A204.1 (cell line): ENCODE results near the gene ARID1A.

ENCODE experiments used
- FAIRE-seq: peaks from 2 replicates; lab custom pipeline; 2012; peaks lifted over from hg19 to GRCh38; lab: Jason Lieb, UNC

The ARID1A gene

GRCh38 chr1:26827663-26828062 lies 131.8 kb downstream of the ARID1A start:
- no peak for FAIRE-seq

- FAIRE-seq = no peak
Observed at GRCh38 chr1:26828411-26828991, 132.7 kb downstream of the ARID1A start.

- no peak for FAIRE-seq
Observed at GRCh38 chr1:26829184-26829911, 133.5 kb downstream of the ARID1A start.

- FAIRE-seq = no peak
Observed at GRCh38 chr1:26831059-26831458, 135.2 kb downstream of the ARID1A start.
